Prostate gland (tissue), 2 donors: Measurements from ENCODE around the gene NFATC3.
A peak's percentile ranks its signal among the peaks of the same experiment; 100 is the strongest.

Experiments
- POLR2A ChIP-seq: fragments of 450-650 bp; IDR thresholded peaks from one replicate; pipeline ENCODE4 v1.6.1; 2016; ENCODE audit warnings: antibody characterized with exemption, mild to moderate bottlenecking
- POLR2AphosphoS5 ChIP-seq: sonication (generic); formaldehyde crosslinking; IDR thresholded peaks from one replicate; pipeline ENCODE4 v1.6.1; 2017; ENCODE audit warnings: antibody characterized with exemption
- TF ChIP-seq, protein P1 (sequence below), 4 experiments: fragments of 200-600 bp in 2 of 4; fragments of 450-650 bp in 2 of 4; sonication (generic) in 2 of 4; IDR thresholded peaks; 1 replicate in 3 of 4; 2 replicates in 1 of 4; pipeline ENCODE4 v1.5.1; 2016 to 2019; ENCODE audit warnings: antibody characterized with exemption in 4 of 4, mild to moderate bottlenecking in 2 of 4, moderate library complexity in 2 of 4

DNA sequence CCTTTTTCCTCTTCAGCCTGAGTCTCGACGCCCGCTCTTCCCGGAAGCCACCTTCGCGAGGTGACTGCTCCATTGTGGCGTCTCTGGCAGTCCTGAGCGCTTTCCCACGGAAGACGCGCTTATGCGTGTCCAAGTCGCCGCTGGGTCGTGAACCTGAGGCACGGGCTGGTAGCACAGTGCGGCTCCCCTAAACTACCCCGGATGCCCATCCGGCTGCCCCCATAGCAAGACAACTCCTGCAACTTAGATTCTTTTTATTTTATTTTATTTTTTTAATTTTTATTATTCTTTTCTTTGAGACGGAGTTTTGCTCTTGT, 152.8 kb downstream of the NFATC3 start:
- no peak for TF ChIP-seq POLR2AphosphoS5
- TF ChIP-seq, protein P1, sequence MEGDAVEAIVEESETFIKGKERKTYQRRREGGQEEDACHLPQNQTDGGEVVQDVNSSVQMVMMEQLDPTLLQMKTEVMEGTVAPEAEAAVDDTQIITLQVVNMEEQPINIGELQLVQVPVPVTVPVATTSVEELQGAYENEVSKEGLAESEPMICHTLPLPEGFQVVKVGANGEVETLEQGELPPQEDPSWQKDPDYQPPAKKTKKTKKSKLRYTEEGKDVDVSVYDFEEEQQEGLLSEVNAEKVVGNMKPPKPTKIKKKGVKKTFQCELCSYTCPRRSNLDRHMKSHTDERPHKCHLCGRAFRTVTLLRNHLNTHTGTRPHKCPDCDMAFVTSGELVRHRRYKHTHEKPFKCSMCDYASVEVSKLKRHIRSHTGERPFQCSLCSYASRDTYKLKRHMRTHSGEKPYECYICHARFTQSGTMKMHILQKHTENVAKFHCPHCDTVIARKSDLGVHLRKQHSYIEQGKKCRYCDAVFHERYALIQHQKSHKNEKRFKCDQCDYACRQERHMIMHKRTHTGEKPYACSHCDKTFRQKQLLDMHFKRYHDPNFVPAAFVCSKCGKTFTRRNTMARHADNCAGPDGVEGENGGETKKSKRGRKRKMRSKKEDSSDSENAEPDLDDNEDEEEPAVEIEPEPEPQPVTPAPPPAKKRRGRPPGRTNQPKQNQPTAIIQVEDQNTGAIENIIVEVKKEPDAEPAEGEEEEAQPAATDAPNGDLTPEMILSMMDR (IDR thresholded peaks at IDR 0.05): peak in 1 of 4 experiments; percentile 1
- no peak for TF ChIP-seq POLR2A
